Esophagus muscularis mucosa (tissue), 4 donors: ENCODE measurements around the gene NTM. TPM values are rescaled to one million over a fixed set of nuclear protein-coding genes. Genes with fewer than 3 reads are reported as not detected.

Source experiments
- DNase-seq: peaks from one replicate; pipeline ENCODE4 v3.0.0-alpha.2; 2017; ENCODE audit errors: extremely low spot score
- H3K27ac ChIP-seq, 4 donors: fragments of 200-600 bp; sonication (generic); replicated peaks in 1 of 4; 1 replicate in 3 of 4; 2 replicates in 1 of 4; pipeline ENCODE4 v1.5.1; 2016 to 2019; ENCODE audit warnings: mild to moderate bottlenecking in 1 of 4
- H3K27me3 ChIP-seq, 4 donors: fragments of 200-600 bp; sonication (generic); one replicate each; pipeline versions ENCODE4 v1.5.1 to v1.6.0; 2016 to 2019
- H3K36me3 ChIP-seq, 4 donors: fragments of 200-600 bp; sonication (generic); one replicate each; pipeline ENCODE4 v1.5.1; 2016 to 2019
- H3K4me1 ChIP-seq, 4 donors: fragments of 200-600 bp; sonication (generic); one replicate each; pipeline ENCODE4 v1.5.1; 2016 to 2019
- H3K4me3 ChIP-seq, 4 donors: fragments of 200-600 bp; sonication (generic); 1 replicate in 2 of 4; 2 replicates in 2 of 4; pipeline ENCODE4 v1.5.1; 2016 to 2019; ENCODE audit warnings: mild to moderate bottlenecking in 4 of 4, moderate library complexity in 1 of 4
- H3K9me3 ChIP-seq, 4 donors: fragments of 200-600 bp; sonication (generic); 1 replicate in 3 of 4; 2 replicates in 1 of 4; pipeline ENCODE4 v1.5.1; 2016 to 2019
- CTCF ChIP-seq, 3 experiments: fragments of 200-600 bp in 2 of 3; fragments of 450-650 bp in 1 of 3; sonication (generic) in 2 of 3; IDR thresholded peaks; one replicate each; pipeline ENCODE4 v1.5.1; 2017 to 2019; ENCODE audit warnings: antibody characterized with exemption in 3 of 3, mild to moderate bottlenecking in 2 of 3, moderate library complexity in 1 of 3
- EP300 ChIP-seq: sonication (generic); formaldehyde crosslinking; IDR thresholded peaks from one replicate; pipeline ENCODE4 v1.6.1; 2017; ENCODE audit warnings: antibody characterized with exemption
- POLR2A ChIP-seq: fragments of 450-650 bp; IDR thresholded peaks from one replicate; pipeline ENCODE4 v1.6.1; 2017; ENCODE audit warnings: antibody characterized with exemption, moderate library complexity, mild to moderate bottlenecking, low read depth
- POLR2AphosphoS5 ChIP-seq, 2 donors: sonication (generic); formaldehyde crosslinking; IDR thresholded peaks; one replicate each; pipeline ENCODE4 v1.6.1; 2017; ENCODE audit warnings: antibody characterized with exemption in 2 of 2
- WGBS: methylation state at CpG from one replicate; pipeline ENCODE4 v1.1.5; 2018; 5-methylcytosine and 5-hydroxymethylcytosine counted together
- intact Hi-C: fragments of 100-400 bp; cut with DNase I; formaldehyde crosslinking; loops from one replicate; pipeline ENCODE4 v1.15.1; 2023
- total RNA-seq, 4 donors: library from RNA; depleted of rRNA; stranded (reverse); fragments of >200 nt; gene quantifications; one replicate each; pipeline versions ENCODE4 v1.1.0 to v1.2.1, GENCODE V29; 2016

NTM gene
- total RNA-seq, 4 donors from 2014 or later: 5.6 to 25.3 (median 8.3) TPM

DNA sequence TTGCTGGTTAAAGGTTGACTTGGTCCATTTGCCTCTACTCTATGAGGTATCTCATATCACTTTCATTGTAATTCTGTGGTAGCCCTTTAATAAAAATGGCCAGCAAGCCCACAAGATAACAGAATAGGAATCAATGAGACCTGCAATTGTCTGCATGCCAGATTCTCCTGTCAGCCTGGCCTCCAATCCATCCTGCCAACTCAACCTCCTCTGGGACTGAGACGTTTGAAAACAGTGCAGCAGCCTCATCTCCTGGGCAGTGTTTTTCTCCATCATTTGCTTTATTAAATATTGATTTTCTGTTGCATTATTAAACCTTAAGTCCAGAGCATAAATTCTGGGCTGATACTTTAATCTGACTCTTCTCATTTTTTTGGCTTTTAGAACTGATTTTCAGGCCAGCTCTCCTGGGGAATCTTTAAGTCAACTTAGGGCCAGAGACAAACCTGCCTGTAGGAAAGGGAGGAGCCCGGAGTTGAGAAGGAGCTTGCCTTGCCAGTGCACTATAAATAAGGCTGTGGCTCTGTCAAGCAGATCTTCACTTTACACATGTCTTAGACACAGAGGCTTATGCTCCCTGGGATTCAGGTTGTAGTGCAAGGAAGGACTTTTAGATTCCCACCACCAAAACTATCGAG is 798.0 kb downstream of the NTM start:
- no peak for DNase-seq
- Histone ChIP-seq H3K4me1 (no peaks in the 10 kb centered on the region), H3K36me3 (no peaks in the 10 kb centered on the region), H3K27ac (no peak overlapping the region), H3K9me3 (no peaks in the 10 kb centered on the region), H3K27me3 (no peaks in the 10 kb centered on the region), H3K4me3 (no peak overlapping the region)
- intact Hi-C loops: no loop called here
- WGBS: 62% methylated on average over 3 of the region's 3 CpGs
- TF ChIP-seq CTCF (IDR thresholded peaks at IDR 0.05) (no peak), POLR2AphosphoS5 (IDR thresholded peaks at IDR 0.05) (no peak), EP300 (no peak), POLR2A (no peak)

DNA sequence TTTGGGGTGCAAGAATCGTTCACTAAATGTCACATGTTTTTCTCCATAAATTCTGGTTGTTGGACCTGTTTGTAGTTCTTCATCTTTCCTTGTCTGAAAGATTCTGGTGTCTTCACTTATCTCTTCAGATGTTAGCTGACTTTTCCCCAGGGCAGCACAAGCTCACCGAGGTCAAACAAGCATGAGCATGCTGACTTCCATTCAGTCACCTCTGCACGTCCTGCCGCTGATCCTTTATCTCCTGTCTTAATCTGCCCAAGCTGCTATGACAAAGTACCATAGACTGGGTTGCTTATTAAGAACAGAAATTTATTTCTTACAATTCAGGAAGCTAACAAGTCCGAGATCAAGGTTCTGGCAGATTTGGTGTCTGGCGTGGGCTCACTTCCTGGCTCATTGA is 800.6 kb downstream of the NTM start:
- no peak overlapping the region for H3K27ac ChIP-seq
- H3K4me1 ChIP-seq: no peaks in the 10 kb centered on the region
- no peaks in the 10 kb centered on the region for H3K36me3 ChIP-seq
- H3K27me3 ChIP-seq: no peaks in the 10 kb centered on the region
- H3K4me3 ChIP-seq: no peak overlapping the region
- intact Hi-C loops: no loop called here
- no peak for TF ChIP-seq CTCF (IDR thresholded peaks at IDR 0.05)
- TF ChIP-seq POLR2AphosphoS5 (IDR thresholded peaks at IDR 0.05): no peak
- TF ChIP-seq POLR2A: no peak
- TF ChIP-seq EP300: no peak
- no peaks in the 10 kb centered on the region for H3K9me3 ChIP-seq
- DNase-seq: no peak
- WGBS: 95% methylated on average over 6 of the region's 6 CpGs

- WGBS: 74% methylated on average over 15 of the region's 15 CpGs
- no peak overlapping the region for H3K4me3 ChIP-seq
- no peaks in the 10 kb centered on the region for H3K9me3 ChIP-seq
- TF ChIP-seq EP300 (no peak), POLR2A (no peak), CTCF (IDR thresholded peaks at IDR 0.05) (no peak), POLR2AphosphoS5 (IDR thresholded peaks at IDR 0.05) (no peak)
- no peaks in the 10 kb centered on the region for H3K27me3 ChIP-seq
- H3K36me3 ChIP-seq: no peaks in the 10 kb centered on the region
- DNase-seq: no peak
- no peak overlapping the region for H3K27ac ChIP-seq
- intact Hi-C loops: no loop called here
- no peaks in the 10 kb centered on the region for H3K4me1 ChIP-seq
Observed at GRCh38 chr11:132174362-132175255, 804.2 kb downstream of the NTM start.

DNA sequence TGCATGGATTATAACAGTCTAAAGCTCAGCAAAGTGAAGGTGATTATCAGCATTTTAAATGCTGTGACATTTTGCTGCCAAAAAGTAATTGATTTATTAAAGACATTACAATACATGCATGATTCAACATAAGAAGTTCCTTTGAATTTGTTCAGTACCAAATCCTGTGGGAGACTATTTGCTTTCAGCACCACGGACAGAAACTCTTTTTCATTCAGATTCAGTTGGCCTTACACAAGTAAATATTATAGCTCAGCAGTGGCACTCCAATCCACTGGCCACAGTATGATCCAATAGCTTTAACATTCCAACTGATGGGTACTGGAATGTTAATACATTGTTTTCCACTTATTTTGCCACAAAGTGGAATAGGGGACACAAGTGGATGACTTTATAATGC is 806.7 kb downstream of the NTM start:
- 17% methylated on average over 1 of the region's 1 CpG for WGBS
- Histone ChIP-seq H3K4me3 (no peak overlapping the region), H3K4me1 (no peaks in the 10 kb centered on the region), H3K36me3 (no peaks in the 10 kb centered on the region), H3K27me3 (no peaks in the 10 kb centered on the region), H3K27ac (no peak overlapping the region), H3K9me3 (no peaks in the 10 kb centered on the region)
- intact Hi-C loops: no loop called here
- DNase-seq: no peak
- TF ChIP-seq POLR2A (no peak), EP300 (no peak), POLR2AphosphoS5 (IDR thresholded peaks at IDR 0.05) (no peak)

GRCh38 chr11:132184079-132184478 is 813.7 kb downstream of the NTM start:
- H3K4me1 ChIP-seq: no peaks in the 10 kb centered on the region
- DNase-seq: no peak
- no peak overlapping the region for H3K4me3 ChIP-seq
- H3K27ac ChIP-seq: no peak overlapping the region
- WGBS: 79% methylated on average over 4 of the region's 4 CpGs
- no peaks in the 10 kb centered on the region for H3K9me3 ChIP-seq
- no peaks in the 10 kb centered on the region for H3K36me3 ChIP-seq
- no peaks in the 10 kb centered on the region for H3K27me3 ChIP-seq
- intact Hi-C loops: no loop called here
- TF ChIP-seq POLR2A (no peak), EP300 (no peak), POLR2AphosphoS5 (IDR thresholded peaks at IDR 0.05) (no peak), CTCF (IDR thresholded peaks at IDR 0.05) (no peak)
